Measurements from ENCODE around the gene PDSS2.

Gene PDSS2

DNA sequence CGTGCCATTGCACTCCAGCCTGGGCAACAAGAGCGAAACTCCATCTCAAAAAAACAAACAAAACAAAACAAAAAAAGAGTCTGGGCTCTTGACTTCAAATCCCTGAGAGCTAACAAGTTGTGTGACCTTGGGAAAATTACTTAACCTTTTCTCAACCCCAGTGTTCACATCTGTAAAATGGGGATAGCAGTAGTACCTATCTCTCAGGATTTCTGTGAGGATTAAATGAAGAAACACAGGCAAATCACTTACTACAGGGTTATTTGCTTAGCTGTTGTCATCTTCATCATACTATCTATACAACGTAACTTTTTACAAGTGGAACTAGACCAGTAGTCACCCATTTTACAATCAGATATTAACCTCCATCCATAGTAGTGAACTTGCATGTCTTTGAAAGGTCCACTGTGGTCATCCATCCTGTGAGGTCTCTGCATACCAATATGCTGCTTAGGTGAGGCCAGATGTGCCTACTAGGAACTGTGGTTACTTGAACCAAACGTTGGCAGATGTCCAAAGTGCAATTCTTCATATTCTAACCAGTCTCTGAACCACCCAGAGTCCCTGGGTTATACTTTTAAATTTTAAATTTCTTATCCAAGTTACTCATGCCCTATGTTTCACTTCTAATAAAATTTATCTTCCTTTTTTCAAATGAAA is 215.2 kb downstream of the PDSS2 start:
- no peak overlapping the region for H3K27ac ChIP-seq

DNA sequence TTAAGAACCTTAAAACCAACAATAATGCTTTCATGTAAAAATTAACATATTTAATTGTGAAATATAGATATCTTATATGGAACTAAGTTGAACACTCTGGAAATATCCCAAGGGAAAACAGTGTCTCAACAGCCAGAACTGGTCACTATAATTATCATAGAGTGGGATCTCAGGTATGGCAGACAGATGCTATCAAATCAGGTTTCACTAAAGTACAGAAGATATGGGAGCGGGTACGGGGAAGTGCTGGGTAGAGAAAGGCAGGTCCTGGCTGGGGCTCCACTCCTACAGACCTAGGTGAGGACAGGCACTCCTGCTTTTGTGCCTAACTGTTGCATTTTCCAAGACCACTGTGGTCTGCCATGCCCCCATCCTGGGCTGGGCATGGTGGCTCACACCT is 215.9 kb downstream of the PDSS2 start:
- H3K27ac ChIP-seq = no peak overlapping the region; the same call in 1 of the 2 replicates
- TF ChIP-seq, protein P1, sequence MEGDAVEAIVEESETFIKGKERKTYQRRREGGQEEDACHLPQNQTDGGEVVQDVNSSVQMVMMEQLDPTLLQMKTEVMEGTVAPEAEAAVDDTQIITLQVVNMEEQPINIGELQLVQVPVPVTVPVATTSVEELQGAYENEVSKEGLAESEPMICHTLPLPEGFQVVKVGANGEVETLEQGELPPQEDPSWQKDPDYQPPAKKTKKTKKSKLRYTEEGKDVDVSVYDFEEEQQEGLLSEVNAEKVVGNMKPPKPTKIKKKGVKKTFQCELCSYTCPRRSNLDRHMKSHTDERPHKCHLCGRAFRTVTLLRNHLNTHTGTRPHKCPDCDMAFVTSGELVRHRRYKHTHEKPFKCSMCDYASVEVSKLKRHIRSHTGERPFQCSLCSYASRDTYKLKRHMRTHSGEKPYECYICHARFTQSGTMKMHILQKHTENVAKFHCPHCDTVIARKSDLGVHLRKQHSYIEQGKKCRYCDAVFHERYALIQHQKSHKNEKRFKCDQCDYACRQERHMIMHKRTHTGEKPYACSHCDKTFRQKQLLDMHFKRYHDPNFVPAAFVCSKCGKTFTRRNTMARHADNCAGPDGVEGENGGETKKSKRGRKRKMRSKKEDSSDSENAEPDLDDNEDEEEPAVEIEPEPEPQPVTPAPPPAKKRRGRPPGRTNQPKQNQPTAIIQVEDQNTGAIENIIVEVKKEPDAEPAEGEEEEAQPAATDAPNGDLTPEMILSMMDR (conservative IDR thresholded peaks at IDR 0.05) = no peak

More for the DNA sequence above, 215.2 kb downstream of the PDSS2 start:
- TF ChIP-seq, protein P1 (conservative IDR thresholded peaks at IDR 0.05) = no peak

DNA sequence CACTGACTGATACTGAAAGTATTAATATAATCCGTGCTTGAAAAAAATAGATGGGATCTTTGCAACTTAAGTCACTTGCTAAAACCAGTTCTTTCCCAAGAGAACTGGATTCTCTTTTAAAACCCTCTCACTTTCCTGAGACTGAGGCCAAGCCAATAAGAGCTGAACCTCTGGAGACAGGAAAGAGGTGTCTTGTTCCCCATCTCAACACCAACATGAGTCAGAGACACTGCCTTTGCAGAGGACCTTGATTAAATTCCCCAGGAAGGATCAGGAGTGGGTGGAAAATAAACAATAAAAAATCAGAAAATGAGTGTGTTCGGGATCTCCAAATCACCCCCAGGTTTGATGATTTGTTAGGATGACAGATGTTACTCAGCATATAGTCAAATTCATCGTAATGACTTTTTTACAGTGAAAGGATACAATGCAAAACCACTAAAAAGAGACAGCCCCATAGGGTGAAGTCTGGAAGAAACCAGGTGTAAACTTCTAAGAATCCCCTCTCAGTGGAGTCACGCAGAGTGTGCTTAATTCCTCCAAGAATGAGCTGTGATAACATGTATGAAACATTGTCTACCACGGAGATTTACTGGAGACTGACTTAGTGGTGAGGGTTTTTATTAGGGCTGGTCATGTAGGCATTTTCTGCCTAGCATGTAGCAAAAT is 221.2 kb downstream of the PDSS2 start:
- no peak overlapping the region for H3K27ac ChIP-seq
- TF ChIP-seq, protein P1 (conservative IDR thresholded peaks at IDR 0.05) = no peak

DNA sequence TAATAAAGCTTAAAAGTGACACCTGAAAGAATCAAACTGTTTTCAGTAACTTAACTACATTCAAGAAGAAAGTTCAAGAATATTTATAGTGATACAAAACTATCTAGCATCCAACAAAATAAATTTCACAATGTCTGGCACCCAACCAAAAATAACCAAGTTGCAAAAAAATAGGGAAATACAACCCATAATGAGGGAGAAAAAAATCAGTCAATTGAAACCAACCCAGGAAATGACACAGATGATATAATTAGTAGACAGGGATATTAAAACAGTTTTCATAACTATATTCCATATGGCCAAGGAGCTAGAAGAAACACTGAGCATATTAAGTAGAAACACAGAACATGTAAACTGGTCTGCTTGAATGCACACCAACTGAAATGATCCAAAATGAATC is 223.9 kb downstream of the PDSS2 start:
- TF ChIP-seq, protein P1 (conservative IDR thresholded peaks at IDR 0.05) = no peak
- H3K27ac ChIP-seq = no peak overlapping the region

DNA sequence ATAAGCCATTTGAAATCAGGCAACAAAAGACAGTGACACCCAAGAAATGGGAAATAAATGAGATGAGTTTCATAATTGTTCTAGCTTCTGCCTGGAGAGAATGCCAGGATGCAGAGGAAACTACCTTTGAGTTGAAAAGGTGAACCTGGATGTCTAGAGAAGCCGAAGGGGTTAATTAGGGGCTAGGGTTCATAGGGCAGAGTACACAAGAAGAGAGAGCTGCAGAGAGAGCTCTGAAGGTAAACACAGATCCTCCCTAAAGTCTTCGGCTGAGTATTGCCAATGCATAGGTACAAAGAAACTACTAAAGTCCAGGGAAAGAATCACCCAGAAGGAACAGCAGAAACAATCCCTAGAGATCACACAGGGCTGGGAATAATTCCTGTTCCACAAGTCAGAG is 224.4 kb downstream of the PDSS2 start:
- no peak overlapping the region for H3K27ac ChIP-seq
- TF ChIP-seq, protein P1 (conservative IDR thresholded peaks at IDR 0.05) = no peak

DNA sequence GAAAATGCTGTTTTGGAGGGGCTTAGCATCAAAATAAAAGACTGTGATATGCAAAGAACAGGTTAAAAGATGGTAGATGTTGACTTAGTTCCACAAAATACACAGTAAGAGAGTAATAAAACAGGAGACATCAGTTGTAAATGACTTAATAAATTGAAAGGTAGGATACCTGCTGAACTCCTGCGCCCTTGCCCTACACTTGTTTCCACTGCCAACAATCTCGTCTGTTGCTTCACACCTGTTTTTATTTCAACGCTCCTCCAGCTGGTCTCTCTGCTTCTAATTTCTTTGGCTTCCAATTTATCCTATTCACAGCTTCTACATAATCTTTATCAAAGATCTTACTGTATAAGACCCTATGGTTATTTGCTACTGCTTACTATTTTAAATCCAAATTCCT is 228.1 kb downstream of the PDSS2 start:
- H3K27ac ChIP-seq = peak overlapping the region; percentile 92
- TF ChIP-seq, protein P1 (conservative IDR thresholded peaks at IDR 0.05) = no peak

DNA sequence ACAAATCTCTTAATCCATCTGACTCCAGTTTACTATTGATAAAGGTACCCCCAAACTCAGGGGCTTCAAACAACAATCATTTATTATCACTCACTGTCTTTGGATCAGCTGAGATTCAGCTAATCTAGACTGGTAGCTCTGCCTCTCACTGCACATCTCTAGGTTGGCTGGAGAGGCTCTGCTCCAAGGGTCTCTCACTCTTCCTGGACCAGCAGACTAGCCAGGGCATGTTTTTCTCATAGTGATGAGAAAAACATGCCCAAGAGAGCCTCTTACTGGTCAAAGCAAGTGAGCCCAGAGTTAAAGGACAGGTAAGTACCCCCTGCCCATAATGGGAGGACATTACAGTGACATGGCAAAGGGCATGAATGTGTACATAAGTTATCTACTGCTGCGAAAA is 228.9 kb downstream of the PDSS2 start:
- TF ChIP-seq, protein P1 (conservative IDR thresholded peaks at IDR 0.05) = no peak
- H3K27ac ChIP-seq = peak overlapping the region; percentile 92

All from VCaP (cell line).